SW480 (cell line): ENCODE data around the gene NXPH1.

Source experiments
- DNase-seq: peaks from one replicate; pipeline ENCODE4 v3.0.0-alpha.2; 2016; ENCODE audit warnings: low spot score

NXPH1 gene

GRCh38 chr7:8507566-8507965, 74.2 kb downstream of the NXPH1 start:
- DNase-seq, result no peak

- no peak for DNase-seq
Observed at GRCh38 chr7:8509621-8510020, 76.2 kb downstream of the NXPH1 start.

- DNase-seq, result no peak
Observed at GRCh38 chr7:8511855-8512254, 78.4 kb downstream of the NXPH1 start.

GRCh38 chr7:8514781-8515519, 81.5 kb downstream of the NXPH1 start:
- DNase-seq, result no peak

GRCh38 chr7:8515640-8516185, 82.3 kb downstream of the NXPH1 start:
- no peak for DNase-seq

GRCh38 chr7:8516976-8517375, 83.6 kb downstream of the NXPH1 start:
- DNase-seq, result no peak

GRCh38 chr7:8528311-8528710, 94.9 kb downstream of the NXPH1 start:
- no peak for DNase-seq

- DNase-seq, result no peak
Observed at GRCh38 chr7:8531991-8532515, 98.6 kb downstream of the NXPH1 start.

GRCh38 chr7:8536431-8536830, 103.0 kb downstream of the NXPH1 start:
- DNase-seq, result peak; percentile 12

- no peak for DNase-seq
Observed at GRCh38 chr7:8549046-8549445, 115.6 kb downstream of the NXPH1 start.

GRCh38 chr7:8560501-8560900, 127.1 kb downstream of the NXPH1 start:
- DNase-seq, result no peak

GRCh38 chr7:8561449-8561848, 128.0 kb downstream of the NXPH1 start:
- no peak for DNase-seq

GRCh38 chr7:8564281-8564680, 130.9 kb downstream of the NXPH1 start:
- no peak for DNase-seq

- no peak for DNase-seq
Observed at GRCh38 chr7:8566016-8566415, 132.6 kb downstream of the NXPH1 start.

GRCh38 chr7:8567626-8568025, 134.2 kb downstream of the NXPH1 start:
- DNase-seq, result no peak

- no peak for DNase-seq
Observed at GRCh38 chr7:8579661-8580194, 146.3 kb downstream of the NXPH1 start.

- no peak for DNase-seq
Observed at GRCh38 chr7:8581842-8582241, 148.4 kb downstream of the NXPH1 start.

GRCh38 chr7:8582728-8583127, 149.3 kb downstream of the NXPH1 start:
- no peak for DNase-seq

- no peak for DNase-seq
Observed at GRCh38 chr7:8585591-8585990, 152.2 kb downstream of the NXPH1 start.

GRCh38 chr7:8590225-8590624, 156.8 kb downstream of the NXPH1 start:
- no peak for DNase-seq

GRCh38 chr7:8590791-8591190, 157.4 kb downstream of the NXPH1 start:
- no peak for DNase-seq

- no peak for DNase-seq
Observed at GRCh38 chr7:8591289-8591688, 157.9 kb downstream of the NXPH1 start.

- DNase-seq, result no peak
Observed at GRCh38 chr7:8592167-8592566, 158.8 kb downstream of the NXPH1 start.

- no peak for DNase-seq
Observed at GRCh38 chr7:8594115-8594514, 160.7 kb downstream of the NXPH1 start.
